Esophagus squamous epithelium (tissue), 5 donors: Measurements from ENCODE around the gene RBM19. TPM values are rescaled to one million over a fixed set of nuclear protein-coding genes. Genes with fewer than 3 reads are reported as not detected.

Source experiments
- DNase-seq: peaks from one replicate; lab custom pipeline; 2025; lab: John Stamatoyannopoulos, UW
- H3K27ac ChIP-seq, 4 donors: fragments of 200-600 bp; sonication (generic); one replicate each; pipeline ENCODE4 v1.5.1; 2016 to 2019; ENCODE audit warnings: mild to moderate bottlenecking in 1 of 4
- H3K27me3 ChIP-seq, 4 donors: fragments of 200-600 bp; sonication (generic); 1 replicate in 3 of 4; 2 replicates in 1 of 4; pipeline versions ENCODE4 v1.5.1 to v1.6.0; 2017 to 2021; ENCODE audit warnings: antibody characterized with exemption in 1 of 4
- H3K36me3 ChIP-seq, 3 donors: fragments of 200-600 bp; sonication (generic); one replicate each; pipeline ENCODE4 v1.5.1; 2016 to 2019
- H3K4me1 ChIP-seq, 3 donors: fragments of 200-600 bp; sonication (generic); one replicate each; pipeline ENCODE4 v1.5.1; 2017 to 2019
- H3K4me3 ChIP-seq, 4 donors: fragments of 200-600 bp; sonication (generic); 1 replicate in 3 of 4; 2 replicates in 1 of 4; pipeline ENCODE4 v1.5.1; 2016 to 2019; ENCODE audit warnings: mild to moderate bottlenecking in 2 of 4, moderate library complexity in 1 of 4
- H3K9me3 ChIP-seq, 3 donors: fragments of 200-600 bp; sonication (generic); one replicate each; pipeline ENCODE4 v1.5.1; 2016 to 2019
- POLR2A ChIP-seq, 4 donors: fragments of 450-650 bp; IDR thresholded peaks; one replicate each; pipeline ENCODE4 v1.6.1; 2017; ENCODE audit warnings: antibody characterized with exemption in 4 of 4, mild to moderate bottlenecking in 4 of 4, moderate library complexity in 3 of 4
- WGBS, 2 donors: methylation state at CpG; one replicate each; pipeline ENCODE4 v1.1.5; 2018; 5-methylcytosine and 5-hydroxymethylcytosine counted together
- intact Hi-C: fragments of 100-400 bp; cut with DNase I; formaldehyde crosslinking; loops from one replicate; pipeline ENCODE4 v1.15.0; 2022
- total RNA-seq, 4 donors: library from RNA; depleted of rRNA; stranded (reverse); fragments of >200 nt; gene quantifications; one replicate each; pipeline ENCODE4 v1.1.0, GENCODE V29; 2016
- TF ChIP-seq, protein P1 (sequence below), 6 experiments: fragments of 450-650 bp in 4 of 6; fragments of 200-600 bp in 2 of 6; sonication (generic) in 2 of 6; IDR thresholded peaks; one replicate each; pipeline ENCODE4 v1.5.1; 2016 to 2019; ENCODE audit warnings: antibody characterized with exemption in 6 of 6, mild to moderate bottlenecking in 4 of 6, moderate library complexity in 4 of 6
- donor health status: DM: yes; HTN: yes; CAD: no.

RBM19 gene
- total RNA-seq, 4 donors from 2014 or later, result 13.1 to 32.8 (median 27.4) TPM

DNA sequence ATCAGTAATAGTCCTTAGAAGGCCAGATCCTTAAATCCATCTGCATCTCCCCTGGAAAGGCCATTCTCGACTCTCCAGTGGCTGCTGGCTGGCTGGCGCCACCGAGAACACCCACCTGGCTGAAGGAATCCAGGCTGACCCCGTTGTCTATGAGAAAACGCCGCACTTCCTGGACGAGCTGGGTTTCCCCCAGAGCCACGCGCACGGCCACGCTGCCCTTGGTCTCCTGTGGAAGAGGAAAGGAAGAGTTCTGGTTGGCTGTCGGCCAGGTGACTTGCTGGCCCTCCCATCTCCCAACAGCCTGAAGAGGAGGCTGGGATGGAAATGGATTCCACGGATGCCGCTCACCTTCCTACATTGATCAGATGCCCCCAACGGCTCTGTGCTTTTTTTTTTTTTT is 23.9 kb downstream of the RBM19 start:
- H3K36me3 ChIP-seq, result peaks cover 16 to 100% (median 45%) of the 10 kb centered on the region in 3 donors
- H3K27ac ChIP-seq, result no peak overlapping the region
- H3K27me3 ChIP-seq, result no peaks in the 10 kb centered on the region
- no peak for DNase-seq
- no peaks in the 10 kb centered on the region for H3K4me1 ChIP-seq
- TF ChIP-seq POLR2A (IDR thresholded peaks at IDR 0.05), result no peak
- TF ChIP-seq, protein P1, sequence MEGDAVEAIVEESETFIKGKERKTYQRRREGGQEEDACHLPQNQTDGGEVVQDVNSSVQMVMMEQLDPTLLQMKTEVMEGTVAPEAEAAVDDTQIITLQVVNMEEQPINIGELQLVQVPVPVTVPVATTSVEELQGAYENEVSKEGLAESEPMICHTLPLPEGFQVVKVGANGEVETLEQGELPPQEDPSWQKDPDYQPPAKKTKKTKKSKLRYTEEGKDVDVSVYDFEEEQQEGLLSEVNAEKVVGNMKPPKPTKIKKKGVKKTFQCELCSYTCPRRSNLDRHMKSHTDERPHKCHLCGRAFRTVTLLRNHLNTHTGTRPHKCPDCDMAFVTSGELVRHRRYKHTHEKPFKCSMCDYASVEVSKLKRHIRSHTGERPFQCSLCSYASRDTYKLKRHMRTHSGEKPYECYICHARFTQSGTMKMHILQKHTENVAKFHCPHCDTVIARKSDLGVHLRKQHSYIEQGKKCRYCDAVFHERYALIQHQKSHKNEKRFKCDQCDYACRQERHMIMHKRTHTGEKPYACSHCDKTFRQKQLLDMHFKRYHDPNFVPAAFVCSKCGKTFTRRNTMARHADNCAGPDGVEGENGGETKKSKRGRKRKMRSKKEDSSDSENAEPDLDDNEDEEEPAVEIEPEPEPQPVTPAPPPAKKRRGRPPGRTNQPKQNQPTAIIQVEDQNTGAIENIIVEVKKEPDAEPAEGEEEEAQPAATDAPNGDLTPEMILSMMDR (IDR thresholded peaks at IDR 0.05), result no peak
- 84 to 96% methylated on average over 13 to 15 of the region's 15 CpGs for WGBS, 2 donors
- H3K9me3 ChIP-seq, result no peaks in the 10 kb centered on the region
- intact Hi-C loops, result no loop called here
- H3K4me3 ChIP-seq, result no peak overlapping the region

DNA sequence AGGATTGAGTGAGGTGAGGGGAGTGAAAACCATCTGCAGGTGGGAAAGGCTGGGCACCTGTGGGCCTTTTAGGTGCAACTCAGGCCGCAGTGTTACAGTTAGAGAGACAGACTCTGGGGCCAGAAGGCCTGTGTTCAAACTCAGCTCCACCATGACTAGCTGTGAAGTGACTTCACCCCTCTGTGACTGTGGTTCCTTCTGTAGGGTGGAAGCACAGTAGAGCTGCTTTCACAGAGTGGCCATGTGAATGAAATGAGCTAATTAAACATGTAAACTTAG is 25.0 kb downstream of the RBM19 start:
- H3K4me1 ChIP-seq, result no peaks in the 10 kb centered on the region
- TF ChIP-seq, protein P1 (IDR thresholded peaks at IDR 0.05), result no peak
- TF ChIP-seq POLR2A (IDR thresholded peaks at IDR 0.05), result no peak
- H3K9me3 ChIP-seq, result no peaks in the 10 kb centered on the region
- H3K27ac ChIP-seq, result no peak overlapping the region
- DNase-seq, result no peak
- H3K36me3 ChIP-seq, result peaks cover 8 to 100% (median 55%) of the 10 kb centered on the region in 3 donors
- H3K4me3 ChIP-seq, result no peak overlapping the region
- 77 to 100% methylated on average over 1 of the region's 1 CpG for WGBS, 2 donors
- intact Hi-C loops, result no loop called here
- no peaks in the 10 kb centered on the region for H3K27me3 ChIP-seq

DNA sequence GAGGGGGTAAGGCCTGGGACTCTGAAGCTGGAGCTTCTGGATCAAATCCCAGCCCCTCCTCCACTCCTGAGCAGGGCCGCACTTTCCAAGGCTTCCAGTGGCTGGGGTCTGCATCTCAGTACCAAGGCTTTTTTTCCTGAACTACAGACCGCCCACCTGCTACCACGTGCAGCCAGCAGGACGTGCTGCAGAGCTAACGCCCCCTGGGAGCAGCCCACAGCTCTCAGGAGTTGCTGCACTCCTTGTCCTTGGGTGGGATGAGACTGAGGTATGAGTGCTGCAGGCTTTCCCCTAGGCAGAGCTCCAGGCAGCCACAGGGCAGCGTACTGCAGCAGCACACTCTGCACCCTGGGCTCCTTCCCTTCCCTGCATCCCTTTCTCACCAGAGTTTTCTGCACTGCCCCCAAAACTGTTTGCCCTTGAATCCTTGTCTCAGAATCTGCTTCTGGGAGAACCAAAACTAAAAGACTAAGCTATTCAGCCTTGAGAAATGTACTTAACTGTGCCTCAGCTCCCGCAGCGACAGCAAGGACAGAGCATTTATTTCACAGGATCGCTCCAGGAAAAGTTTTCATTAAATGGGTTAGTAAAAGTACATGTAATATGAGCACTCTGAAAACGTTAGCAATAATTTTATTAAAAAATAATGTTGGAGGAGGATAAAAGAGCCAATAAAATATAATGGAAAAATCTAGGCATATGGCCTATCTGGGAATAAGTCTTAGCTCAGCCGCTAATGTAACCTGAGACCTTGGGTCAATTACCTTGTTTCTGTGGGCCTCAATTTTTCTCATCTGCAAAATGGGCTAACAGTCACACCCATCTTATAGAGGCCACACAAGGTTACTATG is 25.5 kb downstream of the RBM19 start:
- WGBS, 2 donors, result 89 to 90% methylated on average over 7 to 9 of the region's 11 CpGs
- H3K4me3 ChIP-seq, result no peak overlapping the region
- TF ChIP-seq POLR2A (IDR thresholded peaks at IDR 0.05), result no peak
- TF ChIP-seq, protein P1 (IDR thresholded peaks at IDR 0.05), result no peak
- no peaks in the 10 kb centered on the region for H3K27me3 ChIP-seq
- H3K9me3 ChIP-seq, result no peaks in the 10 kb centered on the region
- no peak overlapping the region for H3K27ac ChIP-seq
- no peaks in the 10 kb centered on the region for H3K4me1 ChIP-seq
- no peak for DNase-seq
- intact Hi-C loops, result no loop called here
- H3K36me3 ChIP-seq, result peaks cover 8 to 100% (median 55%) of the 10 kb centered on the region in 3 donors

DNA sequence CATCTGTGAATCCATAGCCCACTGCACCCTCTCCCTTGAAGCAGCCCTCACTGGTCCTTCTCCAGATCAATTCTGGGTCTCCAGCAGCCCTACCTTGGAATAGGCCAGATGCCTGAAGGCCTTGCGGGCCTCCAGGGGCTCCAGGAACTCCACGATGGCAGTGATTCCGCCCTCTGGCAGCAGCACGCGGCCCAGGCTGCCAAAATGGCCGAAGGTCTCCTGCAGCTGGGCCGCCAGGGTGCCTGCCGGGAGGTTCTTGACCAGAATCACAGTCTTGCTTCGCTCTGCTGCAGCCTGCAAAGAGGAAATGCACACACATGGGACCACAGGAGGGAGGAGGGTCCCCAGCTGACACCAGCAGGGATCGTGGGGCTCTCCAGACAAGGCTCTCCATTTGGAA is 26.3 kb downstream of the RBM19 start:
- intact Hi-C loops, result no loop called here
- 80% methylated on average over 2 of the region's 10 CpGs; no CpG with 5 or more reads in 1 of the 2 donors for WGBS, 2 donors
- H3K4me1 ChIP-seq, result no peaks in the 10 kb centered on the region

DNA sequence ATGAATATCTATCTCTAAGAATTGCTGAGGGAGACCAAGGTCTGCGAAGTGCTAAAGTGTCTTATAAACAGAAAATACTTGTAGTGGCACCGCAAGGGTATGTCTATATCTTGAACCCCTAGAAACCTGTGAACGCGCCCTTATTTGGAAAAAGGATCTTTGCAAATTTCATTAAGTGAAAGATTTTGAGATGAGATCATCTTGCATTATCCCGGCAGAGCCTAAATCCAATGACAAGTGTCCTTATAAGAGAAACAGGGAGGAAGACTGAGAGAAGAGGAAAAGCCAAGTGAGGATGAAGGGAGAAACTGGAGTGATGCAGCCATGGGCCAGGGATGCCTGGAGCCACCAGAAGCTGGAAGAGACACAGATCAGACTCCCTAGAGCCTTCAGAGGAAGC is 27.7 kb downstream of the RBM19 start:
- Histone ChIP-seq H3K9me3 (no peaks in the 10 kb centered on the region), H3K4me3 (no peak overlapping the region), H3K36me3 (peaks cover 8 to 100% (median 62%) of the 10 kb centered on the region in 3 donors), H3K27ac (no peak overlapping the region), H3K4me1 (no peaks in the 10 kb centered on the region), H3K27me3 (no peaks in the 10 kb centered on the region)
- no peak for TF ChIP-seq POLR2A (IDR thresholded peaks at IDR 0.05)
- TF ChIP-seq, protein P1 (IDR thresholded peaks at IDR 0.05), result no peak
- WGBS, 2 donors, result 92 to 96% methylated on average over 5 of the region's 5 CpGs
- intact Hi-C loops, result no loop called here
- no peak for DNase-seq

More for the DNA sequence above, 26.3 kb downstream of the RBM19 start:
- H3K9me3 ChIP-seq, result no peaks in the 10 kb centered on the region
- TF ChIP-seq, protein P1 (IDR thresholded peaks at IDR 0.05), result no peak
- no peak for TF ChIP-seq POLR2A (IDR thresholded peaks at IDR 0.05)
- peaks cover 8 to 100% (median 61%) of the 10 kb centered on the region in 3 donors for H3K36me3 ChIP-seq
- H3K27ac ChIP-seq, result no peak overlapping the region
- DNase-seq, result no peak
- H3K4me3 ChIP-seq, result no peak overlapping the region
- no peaks in the 10 kb centered on the region for H3K27me3 ChIP-seq
